HepG2 (cell line): ENCODE measurements around the gene DENND1C.

ENCODE experiments used
- FOXA1 ChIP-seq, 2 experiments: fragments of 450-650 bp in 1 of 2; sonication (generic) in 1 of 2; formaldehyde crosslinking in 1 of 2; IDR thresholded peaks; 2 replicates each; pipeline versions ENCODE4 v1.4.0 to v1.6.1; 2016 to 2020; ENCODE audit warnings: missing genetic modification reagents in 1 of 2
- MAFF ChIP-seq: IDR thresholded peaks from 2 replicates; pipeline ENCODE4 v1.6.1; 2011; ENCODE audit warnings: low read depth, low read length, improper control_type of control experiment
- ZIK1 ChIP-seq: sonication (generic); formaldehyde crosslinking; IDR thresholded peaks from 2 replicates; pipeline ENCODE4 v1.5.0; 2020; ENCODE audit warnings: mild to moderate bottlenecking, low read depth, missing genetic modification reagents, borderline replicate concordance
- TF ChIP-seq, protein P1 (sequence below): sonication (generic); formaldehyde crosslinking; IDR thresholded peaks from 2 replicates; pipeline ENCODE4 v1.4.0; 2020; ENCODE audit warnings: mild to moderate bottlenecking, missing genetic modification reagents
- TF ChIP-seq, protein P2 (sequence below), 2 experiments: sonication (generic) in 1 of 2; formaldehyde crosslinking in 1 of 2; IDR thresholded peaks; 2 replicates each; pipeline versions ENCODE4 v1.5.1 to v1.6.1; 2011 to 2020; ENCODE audit warnings: borderline replicate concordance in 1 of 2, low read depth in 1 of 2, low read length in 1 of 2, mild to moderate bottlenecking in 1 of 2, missing genetic modification reagents in 1 of 2, moderate library complexity in 1 of 2
- TF ChIP-seq, protein P3 (sequence below): IDR thresholded peaks from 2 replicates; pipeline ENCODE4 v1.6.1; 2016; ENCODE audit warnings: low read depth, missing genetic modification reagents, missing compliant biosample characterization

DNA sequence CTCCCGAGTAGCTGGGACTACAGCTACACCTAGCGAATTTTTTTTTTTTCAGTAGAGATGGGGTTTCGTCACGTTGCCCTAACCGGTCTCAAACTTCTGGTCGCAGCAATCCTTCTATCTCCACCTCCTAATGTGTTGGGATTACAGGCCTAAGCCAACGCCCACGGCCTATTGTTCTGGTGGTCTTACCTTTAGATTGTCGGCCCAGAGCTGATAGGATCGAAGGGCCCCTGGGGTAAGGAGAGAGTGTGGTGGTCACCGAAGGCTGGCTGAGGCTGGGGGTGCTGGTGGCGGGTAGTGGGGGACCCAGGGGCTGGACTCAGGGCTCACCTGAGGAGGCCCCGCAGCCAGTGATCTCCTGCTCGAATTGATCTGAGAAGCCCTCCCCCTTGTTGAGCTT is 10.5 kb downstream of the DENND1C start:
- TF ChIP-seq FOXA1 (IDR thresholded peaks at IDR 0.05): no peak
- TF ChIP-seq FOXA1 (CRISPR knock-in tag; IDR thresholded peaks at IDR 0.05): no peak
- TF ChIP-seq ZIK1: no peak
- TF ChIP-seq, protein P1, sequence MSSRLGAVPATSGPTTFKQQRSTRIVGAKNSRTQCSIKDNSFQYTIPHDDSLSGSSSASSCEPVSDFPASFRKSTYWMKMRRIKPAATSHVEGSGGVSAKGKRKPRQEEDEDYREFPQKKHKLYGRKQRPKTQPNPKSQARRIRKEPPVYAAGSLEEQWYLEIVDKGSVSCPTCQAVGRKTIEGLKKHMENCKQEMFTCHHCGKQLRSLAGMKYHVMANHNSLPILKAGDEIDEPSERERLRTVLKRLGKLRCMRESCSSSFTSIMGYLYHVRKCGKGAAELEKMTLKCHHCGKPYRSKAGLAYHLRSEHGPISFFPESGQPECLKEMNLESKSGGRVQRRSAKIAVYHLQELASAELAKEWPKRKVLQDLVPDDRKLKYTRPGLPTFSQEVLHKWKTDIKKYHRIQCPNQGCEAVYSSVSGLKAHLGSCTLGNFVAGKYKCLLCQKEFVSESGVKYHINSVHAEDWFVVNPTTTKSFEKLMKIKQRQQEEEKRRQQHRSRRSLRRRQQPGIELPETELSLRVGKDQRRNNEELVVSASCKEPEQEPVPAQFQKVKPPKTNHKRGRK: no peak
- no peak for TF ChIP-seq MAFF
- TF ChIP-seq, protein P2, sequence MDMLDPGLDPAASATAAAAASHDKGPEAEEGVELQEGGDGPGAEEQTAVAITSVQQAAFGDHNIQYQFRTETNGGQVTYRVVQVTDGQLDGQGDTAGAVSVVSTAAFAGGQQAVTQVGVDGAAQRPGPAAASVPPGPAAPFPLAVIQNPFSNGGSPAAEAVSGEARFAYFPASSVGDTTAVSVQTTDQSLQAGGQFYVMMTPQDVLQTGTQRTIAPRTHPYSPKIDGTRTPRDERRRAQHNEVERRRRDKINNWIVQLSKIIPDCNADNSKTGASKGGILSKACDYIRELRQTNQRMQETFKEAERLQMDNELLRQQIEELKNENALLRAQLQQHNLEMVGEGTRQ (IDR thresholded peaks at IDR 0.05; ENCODE audit: low read depth, low read length): no peak
- TF ChIP-seq, protein P2 (CRISPR knock-in tag; IDR thresholded peaks at IDR 0.05; ENCODE audit: borderline replicate concordance): no peak
- TF ChIP-seq, protein P3, sequence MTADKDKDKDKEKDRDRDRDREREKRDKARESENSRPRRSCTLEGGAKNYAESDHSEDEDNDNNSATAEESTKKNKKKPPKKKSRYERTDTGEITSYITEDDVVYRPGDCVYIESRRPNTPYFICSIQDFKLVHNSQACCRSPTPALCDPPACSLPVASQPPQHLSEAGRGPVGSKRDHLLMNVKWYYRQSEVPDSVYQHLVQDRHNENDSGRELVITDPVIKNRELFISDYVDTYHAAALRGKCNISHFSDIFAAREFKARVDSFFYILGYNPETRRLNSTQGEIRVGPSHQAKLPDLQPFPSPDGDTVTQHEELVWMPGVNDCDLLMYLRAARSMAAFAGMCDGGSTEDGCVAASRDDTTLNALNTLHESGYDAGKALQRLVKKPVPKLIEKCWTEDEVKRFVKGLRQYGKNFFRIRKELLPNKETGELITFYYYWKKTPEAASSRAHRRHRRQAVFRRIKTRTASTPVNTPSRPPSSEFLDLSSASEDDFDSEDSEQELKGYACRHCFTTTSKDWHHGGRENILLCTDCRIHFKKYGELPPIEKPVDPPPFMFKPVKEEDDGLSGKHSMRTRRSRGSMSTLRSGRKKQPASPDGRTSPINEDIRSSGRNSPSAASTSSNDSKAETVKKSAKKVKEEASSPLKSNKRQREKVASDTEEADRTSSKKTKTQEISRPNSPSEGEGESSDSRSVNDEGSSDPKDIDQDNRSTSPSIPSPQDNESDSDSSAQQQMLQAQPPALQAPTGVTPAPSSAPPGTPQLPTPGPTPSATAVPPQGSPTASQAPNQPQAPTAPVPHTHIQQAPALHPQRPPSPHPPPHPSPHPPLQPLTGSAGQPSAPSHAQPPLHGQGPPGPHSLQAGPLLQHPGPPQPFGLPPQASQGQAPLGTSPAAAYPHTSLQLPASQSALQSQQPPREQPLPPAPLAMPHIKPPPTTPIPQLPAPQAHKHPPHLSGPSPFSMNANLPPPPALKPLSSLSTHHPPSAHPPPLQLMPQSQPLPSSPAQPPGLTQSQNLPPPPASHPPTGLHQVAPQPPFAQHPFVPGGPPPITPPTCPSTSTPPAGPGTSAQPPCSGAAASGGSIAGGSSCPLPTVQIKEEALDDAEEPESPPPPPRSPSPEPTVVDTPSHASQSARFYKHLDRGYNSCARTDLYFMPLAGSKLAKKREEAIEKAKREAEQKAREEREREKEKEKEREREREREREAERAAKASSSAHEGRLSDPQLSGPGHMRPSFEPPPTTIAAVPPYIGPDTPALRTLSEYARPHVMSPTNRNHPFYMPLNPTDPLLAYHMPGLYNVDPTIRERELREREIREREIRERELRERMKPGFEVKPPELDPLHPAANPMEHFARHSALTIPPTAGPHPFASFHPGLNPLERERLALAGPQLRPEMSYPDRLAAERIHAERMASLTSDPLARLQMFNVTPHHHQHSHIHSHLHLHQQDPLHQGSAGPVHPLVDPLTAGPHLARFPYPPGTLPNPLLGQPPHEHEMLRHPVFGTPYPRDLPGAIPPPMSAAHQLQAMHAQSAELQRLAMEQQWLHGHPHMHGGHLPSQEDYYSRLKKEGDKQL (CRISPR knock-in tag): no peak
